HepG2 (cell line): Measurements from ENCODE around the gene C1QTNF5. TPM values are rescaled to one million over a fixed set of nuclear protein-coding genes. Genes with fewer than 3 reads are reported as not detected.

Source experiments
- ATF7 ChIP-seq, 2 experiments: fragments of 450-650 bp in 1 of 2; sonication (generic) in 1 of 2; formaldehyde crosslinking in 1 of 2; IDR thresholded peaks; 2 replicates each; pipeline versions ENCODE4 v1.4.0 to v1.6.1; 2016 to 2020; ENCODE audit warnings: antibody characterized with exemption in 1 of 2, mild to moderate bottlenecking in 1 of 2, missing genetic modification reagents in 1 of 2
- CBX1 ChIP-seq: IDR thresholded peaks from one replicate; pipeline ENCODE4 v1.6.1; 2016; ENCODE audit warnings: antibody characterized with exemption, low read depth
- FOSL1 ChIP-seq: sonication (generic); formaldehyde crosslinking; IDR thresholded peaks from 2 replicates; pipeline ENCODE4 v1.9.0; 2021; ENCODE audit warnings: missing genetic modification reagents, borderline replicate concordance
- GLI4 ChIP-seq: sonication (generic); formaldehyde crosslinking; IDR thresholded peaks from 2 replicates; pipeline ENCODE4 v1.5.1; 2020; ENCODE audit warnings: missing genetic modification reagents, mild to moderate bottlenecking, moderate library complexity, borderline replicate concordance
- HOXA7 ChIP-seq: sonication (generic); formaldehyde crosslinking; IDR thresholded peaks from 2 replicates; pipeline ENCODE4 v1.8.1; 2022; ENCODE audit warnings: mild to moderate bottlenecking, missing genetic modification reagents, moderate library complexity
- HOXA9 ChIP-seq: sonication (generic); formaldehyde crosslinking; IDR thresholded peaks from 2 replicates; pipeline ENCODE4 v1.8.1; 2022; ENCODE audit warnings: missing genetic modification reagents, mild to moderate bottlenecking, moderate library complexity, borderline replicate concordance
- IRX3 ChIP-seq: sonication (generic); formaldehyde crosslinking; IDR thresholded peaks from 2 replicates; pipeline ENCODE4 v1.8.1; 2023; ENCODE audit warnings: mild to moderate bottlenecking, low read depth, missing genetic modification reagents, borderline replicate concordance
- KLF16 ChIP-seq, 2 experiments: sonication (generic) in 1 of 2; formaldehyde crosslinking in 1 of 2; IDR thresholded peaks; 2 replicates each; pipeline versions ENCODE4 v1.6.1 to v1.8.0; 2016 to 2023; ENCODE audit warnings: missing genetic modification reagents in 2 of 2, missing compliant biosample characterization in 1 of 2
- NFE2L2 ChIP-seq: fragments of 150-350 bp; IDR thresholded peaks from 2 replicates; pipeline ENCODE4 v1.6.1; 2014; ENCODE audit warnings: low read length
- POLR2G ChIP-seq: fragments of 200-400 bp; formaldehyde crosslinking; IDR thresholded peaks from 2 replicates; pipeline ENCODE4 v1.6.1; 2018; ENCODE audit warnings: mild to moderate bottlenecking, low read depth, low read length, moderate library complexity
- SMAD9 ChIP-seq: sonication (generic); formaldehyde crosslinking; IDR thresholded peaks from 2 replicates; pipeline ENCODE4 v1.5.1; 2020; ENCODE audit warnings: mild to moderate bottlenecking, missing genetic modification reagents
- WIZ ChIP-seq: sonication (generic); formaldehyde crosslinking; IDR thresholded peaks from 2 replicates; pipeline ENCODE4 v1.5.1; 2020; ENCODE audit warnings: mild to moderate bottlenecking, missing genetic modification reagents
- ZBTB42 ChIP-seq: sonication (generic); formaldehyde crosslinking; IDR thresholded peaks from 2 replicates; pipeline ENCODE4 v1.5.0; 2020; ENCODE audit warnings: mild to moderate bottlenecking, missing genetic modification reagents
- ZNF33A ChIP-seq: sonication (generic); formaldehyde crosslinking; IDR thresholded peaks from 2 replicates; pipeline ENCODE4 v1.5.1; 2020; ENCODE audit warnings: missing genetic modification reagents, mild to moderate bottlenecking, moderate library complexity, borderline replicate concordance
- ZNF670 ChIP-seq: sonication (generic); formaldehyde crosslinking; IDR thresholded peaks from 2 replicates; pipeline ENCODE4 v1.8.0; 2022; ENCODE audit warnings: mild to moderate bottlenecking, missing genetic modification reagents, borderline replicate concordance
- polyA plus RNA-seq, 8 experiments: library from polyadenylated mRNA; depleted of rRNA in 3 of 8; stranded (reverse) in 7 of 8; unstranded in 1 of 8; fragments of >200 nt; fragmentation: Illumina TruSeq in 4 of 8; extraction: Trizol in 4 of 8; gene quantifications; 2 replicates each; pipeline versions ENCODE4 v1.2.1 to v1.2.3, GENCODE V29; 2011 to 2016; ENCODE audit warnings: low read depth in 4 of 8, missing spikeins in 1 of 8, mixed read lengths in 1 of 8; ENCODE audit not compliant: insufficient read depth in 1 of 8
- total RNA-seq, 5 experiments: library from RNA; depleted of rRNA; stranded (reverse); fragments of >200 nt; fragmentation: Illumina TruSeq; extraction: Trizol; gene quantifications; 2 replicates each; pipeline ENCODE4 v1.2.3, GENCODE V29; 2016; ENCODE audit warnings: low read depth in 1 of 5
- TF ChIP-seq, protein P1 (sequence below): sonication (generic); formaldehyde crosslinking; IDR thresholded peaks from 2 replicates; pipeline ENCODE4 v1.8.1; 2023; ENCODE audit warnings: missing genetic modification reagents, inconsistent platforms, borderline replicate concordance
- TF ChIP-seq, protein P2 (sequence below): sonication (generic); formaldehyde crosslinking; IDR thresholded peaks from 2 replicates; pipeline ENCODE4 v1.5.0; 2020; ENCODE audit warnings: mild to moderate bottlenecking, missing genetic modification reagents
- TF ChIP-seq, protein P3 (sequence below): sonication (generic); formaldehyde crosslinking; IDR thresholded peaks from 2 replicates; pipeline ENCODE4 v1.8.1; 2023; ENCODE audit warnings: mild to moderate bottlenecking, missing genetic modification reagents
- TF ChIP-seq, protein P4 (sequence below): IDR thresholded peaks from 2 replicates; pipeline ENCODE4 v1.6.1; 2016; ENCODE audit warnings: missing biosample characterization, missing genetic modification reagents, low read depth
- TF ChIP-seq, protein P5 (sequence below): sonication (generic); formaldehyde crosslinking; IDR thresholded peaks from 2 replicates; pipeline ENCODE4 v1.9.0; 2021; ENCODE audit warnings: missing genetic modification reagents, borderline replicate concordance

C1QTNF5 gene
- total and polyA plus RNA-seq, 2 of the 13 experiments (the other 11 are each of a cell fraction or from before 2014, with no cell fraction given): 0.86 to 1.2 TPM

DNA sequence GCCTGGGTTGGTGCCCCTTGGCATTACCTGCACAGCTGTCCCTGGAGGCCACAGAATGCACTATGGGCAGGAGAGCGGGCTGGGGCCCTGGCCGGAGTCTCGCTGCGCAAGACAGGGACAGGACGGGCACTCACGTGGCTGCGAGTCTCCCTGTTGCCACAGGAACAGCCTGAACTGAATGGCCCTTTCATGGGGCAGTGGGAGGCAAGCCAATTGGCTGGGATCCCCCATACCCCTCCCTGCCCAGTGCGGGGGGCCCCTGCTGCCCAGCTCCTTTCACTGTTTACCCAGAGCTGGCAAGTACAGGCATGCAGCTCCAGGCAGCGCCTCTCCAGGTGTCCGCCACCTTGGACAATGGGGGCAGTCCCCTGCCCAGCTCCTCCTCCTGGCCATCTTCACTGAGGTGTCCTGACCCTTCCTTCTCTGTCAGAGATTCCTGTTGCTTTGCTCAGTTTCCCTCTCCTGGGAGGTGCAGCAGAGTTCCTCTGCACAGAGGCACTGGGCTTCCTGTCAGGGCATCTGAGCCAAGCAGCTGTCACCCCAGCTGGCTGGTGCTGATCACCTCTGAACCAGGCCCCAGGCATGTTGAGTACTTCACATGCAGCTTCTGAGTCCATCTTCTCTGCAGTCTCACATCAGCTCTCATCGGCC is 35.6 kb upstream of the C1QTNF5 start (continued):
- TF ChIP-seq, protein P1, sequence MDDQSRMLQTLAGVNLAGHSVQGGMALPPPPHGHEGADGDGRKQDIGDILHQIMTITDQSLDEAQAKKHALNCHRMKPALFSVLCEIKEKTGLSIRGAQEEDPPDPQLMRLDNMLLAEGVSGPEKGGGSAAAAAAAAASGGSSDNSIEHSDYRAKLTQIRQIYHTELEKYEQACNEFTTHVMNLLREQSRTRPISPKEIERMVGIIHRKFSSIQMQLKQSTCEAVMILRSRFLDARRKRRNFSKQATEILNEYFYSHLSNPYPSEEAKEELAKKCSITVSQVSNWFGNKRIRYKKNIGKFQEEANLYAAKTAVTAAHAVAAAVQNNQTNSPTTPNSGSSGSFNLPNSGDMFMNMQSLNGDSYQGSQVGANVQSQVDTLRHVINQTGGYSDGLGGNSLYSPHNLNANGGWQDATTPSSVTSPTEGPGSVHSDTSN (CRISPR knock-in tag): no peak
- TF ChIP-seq ZNF670 (CRISPR knock-in tag): no peak
- peak; percentile 38; the same call in 1 of the 2 replicates for TF ChIP-seq HOXA9 (CRISPR knock-in tag)
- no peak for TF ChIP-seq GLI4 (CRISPR knock-in tag)
- TF ChIP-seq FOSL1 (CRISPR knock-in tag): no peak
- TF ChIP-seq, protein P2, sequence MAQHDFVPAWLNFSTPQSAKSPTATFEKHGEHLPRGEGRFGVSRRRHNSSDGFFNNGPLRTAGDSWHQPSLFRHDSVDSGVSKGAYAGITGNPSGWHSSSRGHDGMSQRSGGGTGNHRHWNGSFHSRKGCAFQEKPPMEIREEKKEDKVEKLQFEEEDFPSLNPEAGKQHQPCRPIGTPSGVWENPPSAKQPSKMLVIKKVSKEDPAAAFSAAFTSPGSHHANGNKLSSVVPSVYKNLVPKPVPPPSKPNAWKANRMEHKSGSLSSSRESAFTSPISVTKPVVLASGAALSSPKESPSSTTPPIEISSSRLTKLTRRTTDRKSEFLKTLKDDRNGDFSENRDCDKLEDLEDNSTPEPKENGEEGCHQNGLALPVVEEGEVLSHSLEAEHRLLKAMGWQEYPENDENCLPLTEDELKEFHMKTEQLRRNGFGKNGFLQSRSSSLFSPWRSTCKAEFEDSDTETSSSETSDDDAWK (CRISPR knock-in tag): no peak
- TF ChIP-seq IRX3 (CRISPR knock-in tag): no peak
- TF ChIP-seq, protein P3, sequence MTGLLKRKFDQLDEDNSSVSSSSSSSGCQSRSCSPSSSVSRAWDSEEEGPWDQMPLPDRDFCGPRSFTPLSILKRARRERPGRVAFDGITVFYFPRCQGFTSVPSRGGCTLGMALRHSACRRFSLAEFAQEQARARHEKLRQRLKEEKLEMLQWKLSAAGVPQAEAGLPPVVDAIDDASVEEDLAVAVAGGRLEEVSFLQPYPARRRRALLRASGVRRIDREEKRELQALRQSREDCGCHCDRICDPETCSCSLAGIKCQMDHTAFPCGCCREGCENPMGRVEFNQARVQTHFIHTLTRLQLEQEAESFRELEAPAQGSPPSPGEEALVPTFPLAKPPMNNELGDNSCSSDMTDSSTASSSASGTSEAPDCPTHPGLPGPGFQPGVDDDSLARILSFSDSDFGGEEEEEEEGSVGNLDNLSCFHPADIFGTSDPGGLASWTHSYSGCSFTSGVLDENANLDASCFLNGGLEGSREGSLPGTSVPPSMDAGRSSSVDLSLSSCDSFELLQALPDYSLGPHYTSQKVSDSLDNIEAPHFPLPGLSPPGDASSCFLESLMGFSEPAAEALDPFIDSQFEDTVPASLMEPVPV (CRISPR knock-in tag): no peak
- TF ChIP-seq POLR2G: peak; percentile 52; the same call in 1 of the 2 replicates
- TF ChIP-seq SMAD9 (CRISPR knock-in tag): no peak
- TF ChIP-seq NFE2L2: no peak
- no peak for TF ChIP-seq WIZ (CRISPR knock-in tag)
- peak; percentile 60 for TF ChIP-seq CBX1
- TF ChIP-seq, protein P4, sequence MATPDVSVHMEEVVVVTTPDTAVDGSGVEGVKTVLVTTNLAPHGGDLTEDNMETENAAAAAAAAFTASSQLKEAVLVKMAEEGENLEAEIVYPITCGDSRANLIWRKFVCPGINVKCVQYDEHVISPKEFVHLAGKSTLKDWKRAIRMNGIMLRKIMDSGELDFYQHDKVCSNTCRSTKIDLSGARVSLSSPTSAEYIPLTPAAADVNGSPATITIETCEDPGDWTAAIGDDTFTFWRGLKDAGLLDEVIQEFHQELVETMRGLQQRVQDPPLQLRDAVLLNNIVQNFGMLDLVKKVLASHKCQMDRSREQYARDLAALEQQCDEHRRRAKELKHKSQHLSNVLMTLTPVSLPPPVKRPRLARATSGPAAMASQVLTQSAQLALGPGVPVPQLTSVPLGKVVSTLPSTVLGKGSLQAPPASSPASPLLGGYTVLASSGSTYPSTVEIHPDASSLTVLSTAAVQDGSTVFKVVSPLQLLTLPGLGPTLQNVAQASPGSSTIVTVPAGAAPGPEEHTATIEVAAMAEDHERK (CRISPR knock-in tag): no peak
- TF ChIP-seq ZBTB42 (CRISPR knock-in tag): no peak
- no peak for TF ChIP-seq ATF7 (IDR thresholded peaks at IDR 0.05)
- TF ChIP-seq ATF7 (CRISPR knock-in tag; IDR thresholded peaks at IDR 0.05): no peak
- peak in 1 of 2 experiments; percentile 42; a peak in 1 of 4 replicates for TF ChIP-seq KLF16 (CRISPR knock-in tag; IDR thresholded peaks at IDR 0.05)
- TF ChIP-seq HOXA7 (CRISPR knock-in tag): no peak
- TF ChIP-seq, protein P5, sequence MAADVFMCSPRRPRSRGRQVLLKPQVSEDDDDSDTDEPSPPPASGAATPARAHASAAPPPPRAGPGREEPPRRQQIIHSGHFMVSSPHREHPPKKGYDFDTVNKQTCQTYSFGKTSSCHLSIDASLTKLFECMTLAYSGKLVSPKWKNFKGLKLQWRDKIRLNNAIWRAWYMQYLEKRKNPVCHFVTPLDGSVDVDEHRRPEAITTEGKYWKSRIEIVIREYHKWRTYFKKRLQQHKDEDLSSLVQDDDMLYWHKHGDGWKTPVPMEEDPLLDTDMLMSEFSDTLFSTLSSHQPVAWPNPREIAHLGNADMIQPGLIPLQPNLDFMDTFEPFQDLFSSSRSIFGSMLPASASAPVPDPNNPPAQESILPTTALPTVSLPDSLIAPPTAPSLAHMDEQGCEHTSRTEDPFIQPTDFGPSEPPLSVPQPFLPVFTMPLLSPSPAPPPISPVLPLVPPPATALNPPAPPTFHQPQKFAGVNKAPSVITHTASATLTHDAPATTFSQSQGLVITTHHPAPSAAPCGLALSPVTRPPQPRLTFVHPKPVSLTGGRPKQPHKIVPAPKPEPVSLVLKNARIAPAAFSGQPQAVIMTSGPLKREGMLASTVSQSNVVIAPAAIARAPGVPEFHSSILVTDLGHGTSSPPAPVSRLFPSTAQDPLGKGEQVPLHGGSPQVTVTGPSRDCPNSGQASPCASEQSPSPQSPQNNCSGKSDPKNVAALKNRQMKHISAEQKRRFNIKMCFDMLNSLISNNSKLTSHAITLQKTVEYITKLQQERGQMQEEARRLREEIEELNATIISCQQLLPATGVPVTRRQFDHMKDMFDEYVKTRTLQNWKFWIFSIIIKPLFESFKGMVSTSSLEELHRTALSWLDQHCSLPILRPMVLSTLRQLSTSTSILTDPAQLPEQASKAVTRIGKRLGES (CRISPR knock-in tag): no peak
- no peak for TF ChIP-seq ZNF33A (CRISPR knock-in tag)
